HCT116 (cell line): ENCODE data around the gene PRR36. TPM values are rescaled to one million over a fixed set of nuclear protein-coding genes. Genes with fewer than 3 reads are reported as not detected.
A peak's percentile ranks its signal among the peaks of the same experiment; 100 is the strongest.

Experiments
- ATAC-seq: fragments of 200-7000 bp; cut with Tn5 transposase; 2 replicates; pipeline ENCODE4 v1.9.1; 2020; ENCODE audit warnings: mild to moderate bottlenecking, moderate library complexity
- BruUV-seq: library from RNA; stranded (reverse); fragments of 400-500 nt; replicated peaks from 2 replicates; lab custom pipeline; 2021; lab: Mats Ljungman, UMichigan
- CTCF ChIA-PET: fragments of 300-600 bp; sonication (Branson Sonifier 250); formaldehyde crosslinking; loops from one replicate; lab custom pipeline; 2021; ENCODE audit warnings: antibody characterized with exemption; lab: Charles Lee
- POLR2A ChIA-PET: fragments of 300-600, 350-600 bp; sonication (Branson Sonifier 250); formaldehyde crosslinking; loops from one replicate; lab custom pipeline; 2021; ENCODE audit warnings: antibody characterized with exemption; lab: Charles Lee
- RAD21 ChIA-PET, 2 experiments: fragments of 300-600 bp; sonication (Branson Sonifier 250); formaldehyde crosslinking; loops; one replicate each; lab custom pipeline; 2023; ENCODE audit warnings: low total read pairs in 2 of 2; ENCODE audit not compliant: uncharacterized antibody in 2 of 2, unreplicated experiment in 2 of 2, low non-redundant PET in 1 of 2; lab: Charles Lee
- DNase-seq: peaks from one replicate; pipeline ENCODE4 v3.0.0-alpha.2; 2010; ENCODE audit warnings: low read depth, low spot score
- H2AFZ ChIP-seq: fragments of 200-600 bp; shearing (Covaris generic), sonication (generic); 2 replicates; pipeline ENCODE4 v1.6.1; 2017; ENCODE audit warnings: low read depth, mixed run types, mixed read lengths, antibody characterized with exemption, low read length; ENCODE audit not compliant: poor library complexity, severe bottlenecking
- H3K27ac ChIP-seq: 2 replicates; pipeline ENCODE4 v1.5.1; 2012; ENCODE audit warnings: low read depth, low read length
- H3K27me3 ChIP-seq: fragments of 200-600 bp; sonication (generic); 2 replicates; pipeline ENCODE4 v1.6.1; 2016; ENCODE audit warnings: mixed run types, low read length, mixed read lengths; ENCODE audit not compliant: insufficient read depth
- H3K36me3 ChIP-seq, 2 experiments: fragments of 200-500 bp in 1 of 2; fragments of 200-600 bp in 1 of 2; sonication (Bioruptor generic) in 1 of 2; sonication (generic) in 1 of 2; 2 replicates each; pipeline versions ENCODE4 v1.5.1 to v1.6.1; 2014 to 2016; ENCODE audit warnings: low read length in 2 of 2, inconsistent platforms in 1 of 2, mixed read lengths in 1 of 2, mixed run types in 1 of 2; ENCODE audit not compliant: insufficient read depth in 2 of 2, control insufficient read depth in 1 of 2
- H3K4me1 ChIP-seq, 2 experiments: fragments of 200-600 bp in 1 of 2; sonication (generic) in 1 of 2; 2 replicates each; pipeline versions ENCODE4 v1.5.1 to v1.6.1; 2012 to 2017; ENCODE audit warnings: low read length in 2 of 2, inconsistent platforms in 1 of 2, mild to moderate bottlenecking in 1 of 2, mixed read lengths in 1 of 2, mixed run types in 1 of 2, moderate library complexity in 1 of 2; ENCODE audit not compliant: insufficient read depth in 2 of 2, control insufficient read depth in 1 of 2
- H3K4me2 ChIP-seq: fragments of 200-600 bp; sonication (generic); 2 replicates; pipeline ENCODE4 v1.6.1; 2017; ENCODE audit warnings: mixed run types, low read length, mixed read lengths
- H3K4me3 ChIP-seq, 2 experiments: fragments of 200-600 bp in 1 of 2; sonication (generic) in 1 of 2; replicated peaks in 1 of 2; 2 replicates each; pipeline ENCODE4 v1.5.1; 2011 to 2016; ENCODE audit warnings: low read length in 2 of 2, control low read depth in 1 of 2, low read depth in 1 of 2, mild to moderate bottlenecking in 1 of 2, mixed read lengths in 1 of 2, mixed run types in 1 of 2
- H3K79me2 ChIP-seq: fragments of 200-600 bp; sonication (generic); 2 replicates; pipeline ENCODE4 v1.6.1; 2017; ENCODE audit warnings: mild to moderate bottlenecking, mixed run types, low read length, moderate library complexity, mixed read lengths; ENCODE audit not compliant: insufficient read depth
- H3K9ac ChIP-seq: fragments of 200-600 bp; sonication (generic); 2 replicates; pipeline ENCODE4 v1.6.1; 2016; ENCODE audit warnings: low read length, mixed read lengths
- H3K9me2 ChIP-seq: fragments of 200-600 bp; sonication (generic), shearing (Covaris generic); 2 replicates; pipeline ENCODE4 v1.6.1; 2017; ENCODE audit warnings: mixed run types, mild to moderate bottlenecking, moderate library complexity; ENCODE audit not compliant: insufficient read depth
- H3K9me3 ChIP-seq, 2 experiments: fragments of 200-500 bp in 1 of 2; fragments of 200-600 bp in 1 of 2; sonication (Bioruptor generic) in 1 of 2; sonication (generic) in 1 of 2; 2 replicates each; pipeline ENCODE4 v1.6.1; 2014 to 2017; ENCODE audit warnings: low read length in 2 of 2, mixed read lengths in 2 of 2, inconsistent platforms in 1 of 2, low read depth in 1 of 2, mild to moderate bottlenecking in 1 of 2, mixed run types in 1 of 2, moderate library complexity in 1 of 2; ENCODE audit not compliant: control insufficient read depth in 1 of 2, insufficient read depth in 1 of 2
- H4K20me1 ChIP-seq: fragments of 200-600 bp; sonication (generic), shearing (Covaris generic); 2 replicates; pipeline ENCODE4 v1.6.1; 2017; ENCODE audit warnings: mixed run types, mild to moderate bottlenecking, moderate library complexity; ENCODE audit not compliant: insufficient read depth
- ATF3 ChIP-seq: IDR thresholded peaks from 2 replicates; pipeline ENCODE4 v1.6.1; 2012
- EZH2phosphoT487 ChIP-seq: fragments of 200-600 bp; IDR thresholded peaks from 2 replicates; pipeline ENCODE4 v1.6.1; 2018; ENCODE audit warnings: antibody characterized with exemption, borderline replicate concordance
- ZFX ChIP-seq: fragments of 450-650 bp; IDR thresholded peaks from 2 replicates; pipeline ENCODE4 v1.6.1; 2017
- ZNF274 ChIP-seq: fragments of 200-500 bp; sonication (Bioruptor generic); IDR thresholded peaks from 2 replicates; pipeline ENCODE4 v1.6.1; 2014; ENCODE audit warnings: mild to moderate bottlenecking, low read depth, low read length, inconsistent platforms
- intact Hi-C: fragments of 100-400 bp; cut with micrococcal nuclease; formaldehyde crosslinking; loops from 2 replicates; pipeline ENCODE4 v1.10.0; 2022
- total RNA-seq: library from RNA; stranded (reverse); gene quantifications from one replicate; pipeline ENCODE4 v1.2.1, GENCODE V29; 2021; ENCODE audit not compliant: unreplicated experiment
- TF ChIP-seq, protein P1 (sequence below): IDR thresholded peaks from 2 replicates; pipeline ENCODE4 v1.6.1; 2012

The PRR36 gene
- total RNA-seq, 1 experiment from 2014 or later: 7.5 TPM

DNA sequence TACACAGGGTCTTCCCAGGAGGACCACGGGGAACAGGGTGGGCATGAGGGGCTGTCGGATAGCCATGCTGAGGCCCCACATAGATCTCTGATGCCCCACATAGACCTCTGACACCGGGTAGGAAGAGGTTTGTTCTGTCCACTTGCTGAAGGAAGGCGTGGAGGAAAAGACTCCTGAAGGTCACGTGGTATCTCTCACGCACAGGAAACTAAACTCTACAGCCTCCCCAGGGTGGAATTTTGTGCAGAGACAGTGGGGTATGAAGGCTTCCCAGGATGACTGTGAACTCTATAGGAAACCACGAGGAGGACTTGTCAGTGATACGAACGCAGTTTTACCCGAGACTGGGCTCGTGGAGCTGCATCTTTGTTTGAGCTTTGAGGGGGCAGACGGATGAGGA lies 41.4 kb downstream of the PRR36 start:
- ATAC-seq (no peak), DNase-seq (no peak)
- ChIA-PET POLR2A (no interaction called here), RAD21 (no interaction called here), CTCF (interaction anchor here (2.0 to 2.3 kb wide), 2 partner anchors 34 to 36 kb away, joined by 7 to 21 read pairs; no protein-coding TSS in a partner anchor)
- Histone ChIP-seq H3K27me3 (no peaks in the 10 kb centered on the region), H3K4me3 (no peak overlapping the region), H3K79me2 (no peaks in the 10 kb centered on the region; the same call in 1 of the 2 replicates), H2AFZ (no peak overlapping the region), H4K20me1 (no peaks in the 10 kb centered on the region), H3K4me2 (peak overlapping the region; percentile 82), H3K36me3 (no peaks in the 10 kb centered on the region), H3K9ac (peak overlapping the region; percentile 60), H3K9me3 (no peaks in the 10 kb centered on the region), H3K9me2 (no peaks in the 10 kb centered on the region), H3K27ac (peak overlapping the region; percentile 81), H3K4me1 (peaks cover 56 to 82% of the 10 kb centered on the region in 2 experiments)
- no peak for TF ChIP-seq ZNF274
- intact Hi-C loops: no loop called here
- BruUV-seq: TSS peak; percentile 77

GRCh38 chr19:7832009-7832408 lies 42.2 kb downstream of the PRR36 start:
- RAD21 ChIA-PET: no interaction called here
- peak overlapping the region; percentile 60 for H3K9ac ChIP-seq
- POLR2A ChIA-PET: interaction anchor here (0.6 to 0.7 kb wide), 2 partner anchors 32 to 38 kb away, joined by 3 read pairs; no protein-coding TSS in a partner anchor
- H2AFZ ChIP-seq: no peak overlapping the region
- peak overlapping the region; percentile 87 for H3K4me2 ChIP-seq
- no peaks in the 10 kb centered on the region for H3K36me3 ChIP-seq
- no peaks in the 10 kb centered on the region for H3K9me2 ChIP-seq
- peak overlapping the region; percentile 40 for H3K27ac ChIP-seq
- CTCF ChIA-PET: interaction anchor here (1.0 to 2.3 kb wide), 9 partner anchors 20 to 730 kb away, joined by 3 to 21 read pairs (median 5); partner anchors contain the start of genes SNAPC2 and TRAPPC5
- no peaks in the 10 kb centered on the region; the same call in 1 of the 2 replicates for H3K79me2 ChIP-seq
- no peaks in the 10 kb centered on the region for H3K9me3 ChIP-seq
- intact Hi-C loops: no loop called here
- H3K4me1 ChIP-seq: peaks cover 48 to 75% of the 10 kb centered on the region in 2 experiments
- no peaks in the 10 kb centered on the region for H4K20me1 ChIP-seq
- DNase-seq: no peak
- no peak for TF ChIP-seq ZFX
- no peak for TF ChIP-seq ZNF274
- TF ChIP-seq, protein P1, sequence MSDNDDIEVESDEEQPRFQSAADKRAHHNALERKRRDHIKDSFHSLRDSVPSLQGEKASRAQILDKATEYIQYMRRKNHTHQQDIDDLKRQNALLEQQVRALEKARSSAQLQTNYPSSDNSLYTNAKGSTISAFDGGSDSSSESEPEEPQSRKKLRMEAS: no peak
- TF ChIP-seq ATF3: no peak
- TF ChIP-seq EZH2phosphoT487: no peak
- TF ChIP-seq, all 23 proteins: peak for 0
- H3K27me3 ChIP-seq: no peaks in the 10 kb centered on the region
- H3K4me3 ChIP-seq: no peak overlapping the region
- no TSS peak for BruUV-seq
- no peak for ATAC-seq
